GM19043 (cell line): Measurements from ENCODE around the gene DGKG.

Experiments used
- ATAC-seq: cut with Tn5 transposase; IDR thresholded peaks from one replicate; pipeline ENCODE4 v1.9.1; 2021; ENCODE audit warnings: low read depth; ENCODE audit not compliant: unreplicated experiment

DGKG gene

DNA sequence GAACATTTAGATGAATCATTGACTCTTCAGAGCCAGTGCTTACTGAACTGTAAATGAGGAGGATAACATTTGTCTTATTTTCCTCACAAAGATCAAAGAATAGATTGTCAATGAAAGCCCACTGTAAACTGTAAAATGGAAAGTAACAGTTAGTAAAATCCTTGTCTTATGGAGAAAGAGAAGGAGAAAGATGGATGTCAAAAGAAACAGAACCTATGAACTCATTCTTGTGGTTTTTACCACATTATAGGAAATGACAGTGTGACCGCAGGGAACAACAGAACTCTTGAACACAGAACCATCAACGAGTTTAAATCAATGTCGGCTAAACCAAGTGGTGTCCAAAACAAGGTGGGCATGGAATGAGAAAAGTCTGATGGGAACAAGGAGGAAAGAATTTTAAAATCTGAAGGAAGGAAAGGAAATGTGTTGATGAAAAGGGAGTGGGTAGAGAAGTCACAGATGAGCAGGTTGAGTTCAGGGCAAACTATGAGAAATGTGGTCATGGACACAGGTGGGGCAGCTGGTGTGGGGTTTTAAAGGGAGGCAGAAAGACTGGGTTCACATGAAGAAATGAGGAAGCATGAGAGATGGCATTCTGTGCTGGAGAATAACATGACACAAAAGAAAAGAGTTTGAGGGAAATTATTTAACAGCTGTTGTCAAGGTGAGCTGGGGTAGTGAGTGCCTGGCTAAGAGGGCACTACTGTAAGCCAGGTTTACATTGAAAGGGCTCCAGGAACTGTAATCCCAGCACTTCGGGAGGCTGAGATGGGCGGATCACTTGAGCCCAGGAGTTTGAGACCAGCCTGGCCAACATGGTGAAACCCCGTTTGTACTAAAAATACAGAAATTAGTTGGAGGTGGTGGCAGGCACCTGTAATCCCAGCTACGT is 210.7 kb downstream of the DGKG start:
- ATAC-seq: no peak

DNA sequence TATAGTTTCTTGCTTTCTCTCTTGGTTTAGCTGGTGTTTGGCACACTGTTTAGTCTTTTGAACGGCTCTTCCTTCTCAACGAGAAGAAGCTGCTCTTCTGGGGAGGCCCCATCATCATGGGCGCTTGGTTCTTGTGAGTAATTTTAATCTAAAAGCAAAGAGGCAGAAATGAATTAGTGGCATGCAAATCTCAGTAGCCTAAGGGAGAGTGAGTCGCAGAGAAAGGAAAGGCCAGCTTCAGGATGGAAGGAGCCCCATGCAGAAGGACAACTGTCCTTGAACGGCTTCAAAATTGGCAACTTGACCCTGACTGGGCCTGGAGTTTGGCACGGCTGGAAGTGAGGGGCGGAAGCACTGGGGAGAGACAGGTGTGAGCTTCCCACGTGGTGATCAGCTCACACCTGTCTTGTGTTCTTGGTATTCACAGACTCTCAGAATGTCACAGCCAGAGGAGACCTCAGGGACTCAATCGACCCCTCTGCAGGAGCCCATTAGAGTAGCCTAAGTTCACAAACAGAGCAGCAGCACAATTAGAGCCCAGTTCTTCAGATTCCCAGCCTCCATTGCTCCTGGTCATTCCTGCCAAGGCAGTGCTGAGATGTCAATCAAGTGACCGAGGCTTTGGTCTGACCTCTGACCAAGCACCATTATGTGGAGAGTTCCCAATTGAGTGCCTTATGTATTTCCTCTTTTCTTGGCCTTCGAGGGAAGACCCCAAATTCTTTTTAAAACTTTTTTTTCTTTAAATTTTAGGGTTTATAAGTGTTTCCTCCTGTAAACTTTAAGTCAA is 211.8 kb downstream of the DGKG start:
- ATAC-seq: no peak

DNA sequence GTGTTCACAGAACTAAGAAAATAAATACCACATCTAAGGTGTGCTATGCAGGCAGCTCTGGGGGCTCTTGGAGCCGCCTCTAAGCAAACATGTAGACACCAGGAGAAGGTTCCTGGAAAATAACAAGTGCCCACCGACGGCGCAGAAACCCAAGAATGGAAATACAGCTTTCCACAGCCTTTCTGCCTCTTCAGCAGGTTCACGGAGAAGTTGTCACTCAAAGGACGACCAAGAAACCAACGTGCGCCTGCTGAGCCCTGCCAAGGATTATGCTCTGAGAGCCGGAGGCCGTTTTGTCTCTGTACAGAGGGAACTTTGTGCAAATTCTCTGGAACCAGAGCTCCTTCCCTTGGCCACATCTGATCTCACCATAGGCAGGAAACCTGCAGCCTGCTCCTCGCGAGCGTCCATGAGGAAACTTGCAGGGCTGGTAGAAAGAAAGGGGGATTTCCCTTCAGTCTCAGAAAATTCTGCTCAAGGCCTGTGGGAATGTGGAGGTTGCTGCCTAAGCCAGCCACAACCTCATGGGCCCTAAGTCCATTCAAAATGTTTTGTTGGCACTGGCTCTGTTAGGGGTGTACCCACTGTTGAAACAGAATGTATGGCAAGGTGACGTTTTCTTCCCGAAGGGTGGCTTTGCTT is 212.6 kb downstream of the DGKG start:
- no peak for ATAC-seq

DNA sequence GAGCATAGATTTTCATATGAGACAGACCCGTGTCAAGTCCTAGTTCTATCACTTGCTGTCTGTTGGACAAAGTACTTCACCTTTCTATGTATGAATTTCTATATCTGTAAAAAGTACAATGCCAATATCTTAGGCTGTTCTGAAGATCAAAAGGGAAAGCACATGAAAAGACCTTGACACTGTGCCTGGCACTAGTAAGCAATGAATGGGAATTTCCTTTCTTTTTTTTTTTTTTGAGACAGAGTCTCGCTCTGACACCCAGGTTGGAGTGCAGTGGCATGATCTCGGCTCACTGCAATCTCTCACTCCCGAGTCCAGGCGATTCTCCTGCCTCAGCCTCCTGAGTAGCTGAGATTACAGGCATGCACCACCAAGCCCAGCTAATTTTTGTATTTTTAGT is 217.8 kb downstream of the DGKG start:
- no peak for ATAC-seq

DNA sequence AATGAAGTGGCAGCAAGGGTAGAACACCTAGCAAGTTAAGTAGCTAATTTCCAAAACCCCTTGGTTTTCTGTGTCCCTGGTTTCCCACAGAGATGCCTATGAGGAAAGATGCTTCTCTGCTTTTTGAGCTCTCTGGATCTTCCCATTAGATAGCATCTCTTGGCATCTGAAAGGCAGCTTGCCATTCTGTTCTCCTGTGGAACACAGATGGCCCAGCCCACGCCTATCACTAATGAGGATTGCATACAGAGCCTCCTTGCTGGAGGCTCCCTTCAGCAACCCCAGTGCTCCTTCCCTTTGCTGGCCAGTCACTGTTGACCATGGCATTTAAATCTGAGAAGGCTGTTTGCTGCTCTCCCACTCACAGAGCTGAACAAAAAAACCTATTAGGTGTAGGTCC is 218.8 kb downstream of the DGKG start:
- no peak for ATAC-seq

DNA sequence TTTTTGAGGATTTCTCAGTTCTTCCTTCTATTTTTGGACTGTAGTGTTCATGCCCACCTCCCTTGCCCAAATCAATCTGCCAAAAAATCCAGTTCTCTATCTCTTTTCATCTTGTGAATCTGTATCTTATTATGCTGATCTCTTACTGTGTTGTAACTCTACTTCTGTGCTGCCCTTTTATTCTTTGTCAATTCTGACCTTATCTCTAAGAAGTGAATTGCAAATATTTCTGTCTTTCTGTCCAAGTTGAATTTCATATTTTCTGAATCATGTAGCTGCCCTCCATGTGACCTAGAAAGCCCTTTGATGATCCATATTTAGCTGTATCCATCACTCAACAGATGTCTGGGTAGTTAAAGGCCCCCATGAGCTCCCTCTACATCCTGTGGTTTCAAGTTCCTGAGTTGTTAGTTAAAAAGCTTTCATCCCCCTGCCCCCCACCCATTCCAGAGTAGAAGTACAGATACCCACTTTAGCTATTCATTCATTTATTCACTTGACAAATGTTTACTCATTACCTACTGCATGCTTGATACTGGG is 219.6 kb downstream of the DGKG start:
- ATAC-seq: no peak

DNA sequence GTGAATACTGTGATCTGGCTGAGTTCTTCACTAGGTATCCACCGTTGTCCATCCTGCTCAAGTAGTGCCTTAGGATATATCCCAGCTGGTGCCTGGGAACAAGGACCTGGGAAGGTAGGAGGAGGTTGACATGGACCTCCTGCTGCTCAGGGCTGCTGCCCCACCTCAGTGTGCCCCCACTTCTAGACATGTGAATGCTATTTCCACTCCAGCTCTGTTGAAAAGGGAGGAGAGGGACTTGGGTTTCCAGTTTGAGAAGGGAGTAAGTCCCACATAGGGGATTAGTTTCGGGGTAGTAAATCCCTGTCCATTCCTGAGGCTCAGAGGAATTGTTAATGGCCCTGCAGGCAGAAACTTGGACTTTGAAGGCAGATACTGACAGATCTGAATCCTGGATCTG is 220.2 kb downstream of the DGKG start:
- ATAC-seq: no peak

DNA sequence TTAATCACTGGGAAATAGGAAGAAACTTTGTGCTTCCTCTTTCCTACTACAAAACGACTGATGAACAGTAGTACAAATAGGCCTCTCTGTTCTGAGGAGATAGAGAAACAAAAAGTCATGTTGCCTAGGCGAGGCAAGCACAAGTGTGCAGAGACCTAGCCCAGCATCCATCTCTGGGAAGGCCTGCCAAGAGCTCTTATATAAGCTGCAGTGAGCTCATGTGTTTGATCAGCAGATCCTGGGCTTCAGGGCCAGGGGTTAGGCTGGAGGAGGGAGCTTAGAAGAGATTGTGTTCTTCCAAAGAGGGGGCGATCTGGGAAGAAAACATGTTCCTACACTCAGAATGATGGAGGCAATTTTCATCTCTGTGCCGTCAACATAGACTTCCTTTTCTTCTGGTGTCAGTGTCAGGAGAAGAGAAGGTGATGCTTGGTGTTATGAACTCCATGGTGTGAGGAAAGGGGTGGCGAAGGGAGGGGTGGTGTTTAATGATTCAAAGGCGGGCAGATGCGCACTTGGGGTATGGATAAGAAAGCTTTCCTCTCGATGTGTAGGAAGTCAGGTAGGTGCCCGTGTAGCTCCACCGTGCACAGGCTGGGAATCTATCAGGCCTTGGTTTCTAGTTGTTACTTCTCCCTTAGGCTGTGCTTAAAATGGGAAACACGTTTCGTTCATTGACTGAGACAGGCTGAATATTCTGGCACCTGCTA is 223.6 kb downstream of the DGKG start:
- no peak for ATAC-seq

DNA sequence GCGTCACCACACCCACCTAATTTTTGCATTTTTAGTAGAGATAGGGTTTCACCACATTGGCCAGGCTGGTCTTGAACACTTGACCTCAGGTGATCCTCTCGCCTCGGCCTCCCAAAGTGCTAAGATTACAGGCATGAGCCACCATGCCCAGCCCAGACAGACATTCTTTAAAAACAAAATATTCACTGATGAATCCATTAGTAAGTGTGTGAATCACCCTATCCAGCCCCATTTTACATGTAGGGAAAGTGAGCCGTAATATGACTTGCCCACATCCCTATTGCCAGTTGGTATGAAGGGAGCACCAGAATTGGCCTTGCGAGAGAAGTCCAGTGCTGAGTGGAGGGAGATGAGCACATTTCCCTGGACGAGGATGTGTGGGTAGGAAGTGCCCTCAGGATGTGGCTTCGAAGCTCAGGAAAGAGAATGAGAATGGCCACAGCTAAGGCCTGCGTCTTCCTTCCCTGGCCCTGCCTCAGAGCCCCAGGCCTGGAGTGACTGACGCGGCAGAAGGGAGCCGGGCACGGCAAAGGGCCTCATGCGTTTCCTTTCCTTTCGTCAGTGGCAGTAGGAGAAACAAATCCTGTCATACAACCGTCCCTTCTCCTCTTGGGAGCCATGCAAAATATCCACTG is 224.9 kb downstream of the DGKG start:
- ATAC-seq: no peak

DNA sequence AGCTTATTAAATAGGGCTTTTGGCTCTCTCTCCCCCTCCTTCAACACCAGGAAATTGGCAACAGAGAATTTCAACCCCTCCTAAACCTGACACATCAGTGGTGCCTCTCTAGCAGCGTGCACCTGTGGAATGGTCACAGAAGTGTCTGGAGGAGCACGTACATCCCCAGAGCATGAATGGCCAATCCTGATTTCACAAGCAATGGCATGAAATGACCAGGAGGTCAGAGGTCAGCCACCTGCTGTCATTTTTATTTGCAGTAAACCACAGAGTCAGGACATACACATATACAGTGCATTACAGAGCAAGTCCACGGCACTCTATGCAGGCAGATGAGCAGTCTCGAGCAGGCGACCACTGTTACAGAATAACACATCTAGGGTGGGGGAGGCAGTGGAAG is 228.1 kb downstream of the DGKG start:
- no peak for ATAC-seq

DNA sequence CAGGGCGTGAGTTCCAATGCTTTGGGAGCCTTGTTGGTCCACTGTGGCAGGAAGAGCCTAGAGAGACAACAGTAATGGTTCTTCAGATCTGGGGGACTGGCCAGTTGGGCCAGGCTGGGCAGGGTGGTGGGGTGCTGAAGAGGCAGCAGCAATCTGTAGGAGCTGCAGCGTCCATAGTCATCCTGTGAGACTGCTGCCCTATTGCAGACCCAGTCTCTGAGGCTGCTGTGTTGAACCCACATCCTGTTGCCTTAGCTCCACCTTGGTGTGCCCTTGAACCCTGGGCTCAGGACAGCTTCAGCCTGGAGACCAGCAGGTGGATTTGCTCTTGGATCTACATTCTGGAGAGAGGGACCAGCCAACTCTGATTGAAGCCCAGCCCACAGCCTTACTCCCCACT is 229.5 kb downstream of the DGKG start:
- ATAC-seq: no peak

DNA sequence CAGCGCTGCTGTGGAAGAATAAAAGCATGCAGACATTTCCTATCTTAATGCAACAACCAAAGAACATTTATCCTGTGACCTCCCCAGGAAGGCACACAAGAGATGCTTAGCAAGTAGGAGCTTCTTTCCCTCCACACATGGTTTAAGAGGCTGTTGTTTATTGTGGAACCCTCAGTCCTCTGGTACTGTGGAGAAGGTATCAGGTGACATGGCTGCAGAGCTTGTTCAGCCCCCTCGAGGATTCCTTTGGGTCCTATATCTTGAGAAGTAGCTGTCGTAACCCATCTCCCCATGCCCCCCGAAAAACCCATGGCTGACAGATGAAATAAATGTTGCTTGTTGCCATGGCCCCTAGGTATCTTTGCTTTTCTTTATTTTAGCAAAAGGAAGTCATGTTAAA is 232.8 kb downstream of the DGKG start:
- no peak for ATAC-seq

DNA sequence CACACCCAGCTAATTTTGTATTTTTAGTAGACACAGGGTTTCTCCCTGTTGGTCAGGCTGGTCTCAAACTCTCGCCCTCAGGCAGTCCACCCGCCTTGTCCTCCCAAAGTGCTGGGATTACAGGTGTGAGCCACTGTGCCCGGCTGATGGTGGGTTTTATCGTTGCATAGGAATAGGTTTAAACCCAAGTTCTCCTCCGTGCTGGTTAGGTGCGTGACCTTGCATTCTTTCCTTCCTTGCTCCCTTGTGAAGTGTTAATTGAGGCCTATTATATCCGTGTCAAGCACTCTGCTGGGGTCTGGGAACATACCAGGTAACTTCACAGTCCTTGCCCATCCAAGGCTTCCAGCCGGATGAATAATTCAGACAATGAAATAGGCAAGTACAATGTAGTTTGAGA is 233.9 kb downstream of the DGKG start:
- ATAC-seq: no peak

DNA sequence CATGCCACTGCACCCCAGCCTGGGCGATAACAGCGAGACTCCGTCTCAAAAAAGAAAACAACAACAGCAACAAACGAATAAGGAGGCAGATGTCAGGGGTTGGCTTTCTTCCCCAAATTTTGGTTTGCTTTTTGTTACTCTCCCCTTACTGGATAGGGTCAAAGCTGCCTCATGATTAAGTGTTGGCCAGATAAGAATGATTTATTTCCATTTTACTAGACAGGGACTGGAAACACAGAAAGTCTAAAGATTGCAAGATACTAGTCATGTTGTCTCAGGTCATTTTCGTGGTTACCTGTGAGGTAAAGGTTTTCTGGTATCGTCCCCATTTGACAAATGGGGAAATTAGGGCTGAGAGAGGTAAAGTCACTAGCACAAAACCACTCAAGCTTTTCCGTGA is 234.6 kb downstream of the DGKG start:
- no peak for ATAC-seq

DNA sequence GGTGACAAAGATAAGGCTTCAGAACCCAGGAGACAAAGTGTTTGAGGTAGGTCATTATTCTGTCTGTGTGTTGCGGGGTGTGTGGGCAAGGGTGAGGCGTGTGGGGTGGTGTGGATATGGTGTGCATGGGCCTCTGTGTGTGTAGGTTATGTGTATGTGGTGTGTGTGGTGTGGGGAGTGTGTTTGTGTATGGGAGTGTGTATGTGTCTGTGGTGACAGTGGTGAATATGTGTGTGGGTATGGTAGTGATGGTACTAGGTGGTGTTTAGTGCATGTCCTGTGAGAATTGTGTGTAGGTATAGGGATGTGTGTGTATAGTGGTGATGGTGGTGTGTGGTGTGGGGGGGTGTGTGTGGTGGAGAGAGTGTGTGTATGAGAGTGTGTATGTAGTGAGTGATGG is 236.9 kb downstream of the DGKG start:
- ATAC-seq: no peak

DNA sequence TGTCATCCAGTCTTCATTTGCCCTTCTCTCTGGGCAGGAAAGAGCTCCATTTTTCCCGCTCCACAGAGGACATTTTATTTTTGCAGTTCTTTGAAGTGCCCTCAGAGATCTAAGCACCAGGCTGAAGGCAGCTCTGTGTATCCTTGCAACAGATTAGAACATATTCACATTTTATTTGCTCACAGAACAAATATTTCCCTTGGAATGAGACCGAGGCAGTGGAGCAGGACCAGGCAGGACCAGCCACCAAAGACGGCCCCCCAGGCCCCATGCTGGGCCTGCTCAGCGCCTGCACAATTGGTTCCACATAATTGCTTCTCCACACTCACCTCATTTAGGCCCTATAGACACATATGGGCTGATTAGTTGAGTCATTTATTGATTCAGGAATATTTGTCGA is 237.4 kb downstream of the DGKG start:
- no peak for ATAC-seq

DNA sequence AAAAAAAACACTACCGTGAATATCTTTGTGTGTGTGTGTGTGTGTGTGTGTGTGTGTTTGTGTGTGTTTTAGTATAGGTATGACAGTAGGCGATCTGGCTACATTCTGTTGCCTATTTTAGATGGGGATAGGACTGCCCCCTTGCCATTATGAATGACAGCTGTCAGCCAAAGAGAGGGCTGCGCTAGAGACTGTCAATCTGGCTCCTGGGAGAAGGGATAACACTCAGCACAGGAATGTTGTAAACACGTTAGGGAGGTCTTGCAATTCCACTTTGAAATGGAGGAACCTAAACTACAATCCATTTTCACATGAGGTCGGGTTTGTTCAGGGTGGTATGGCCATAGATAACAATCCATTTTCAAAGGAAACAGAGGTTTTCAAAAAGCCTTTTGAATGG is 239.0 kb downstream of the DGKG start:
- no peak for ATAC-seq

DNA sequence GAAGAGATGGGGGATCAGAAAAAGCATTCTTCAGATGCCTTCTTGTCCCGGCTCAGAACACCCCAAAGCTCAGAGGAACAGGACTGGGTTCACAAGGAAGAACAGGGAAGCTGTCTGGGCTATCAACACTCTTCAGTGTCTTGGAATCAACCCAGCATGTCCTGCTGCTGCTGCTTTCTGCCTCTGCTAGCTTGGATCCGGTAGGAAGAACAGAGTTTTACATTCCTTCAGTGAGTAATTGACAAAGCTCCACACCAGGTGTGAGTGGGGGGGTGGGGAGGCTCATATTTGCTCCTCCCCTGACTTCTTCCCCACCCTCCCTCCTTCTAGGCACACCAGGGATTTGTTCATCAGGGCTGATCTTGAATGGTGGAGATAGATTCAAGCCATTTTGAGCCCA is 240.1 kb downstream of the DGKG start:
- no peak for ATAC-seq

DNA sequence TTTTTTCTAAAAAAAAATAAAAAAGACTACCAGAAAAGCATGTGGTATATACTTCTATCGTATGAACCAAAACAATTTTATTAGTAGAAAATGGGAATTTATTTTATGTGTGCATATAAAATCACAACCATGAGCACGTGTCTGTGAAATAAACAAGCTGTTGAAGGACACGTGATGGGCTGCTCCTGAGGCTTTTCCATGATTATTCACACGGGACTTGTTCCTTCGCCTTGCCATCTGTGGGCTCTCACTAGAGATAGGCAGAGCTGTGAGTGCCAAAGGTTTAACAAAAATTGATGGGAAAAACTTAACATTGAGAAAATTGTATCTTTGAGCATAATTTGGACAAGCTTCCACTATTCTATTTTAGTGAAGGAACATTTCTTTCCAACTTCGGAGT is 240.8 kb downstream of the DGKG start:
- no peak for ATAC-seq

DNA sequence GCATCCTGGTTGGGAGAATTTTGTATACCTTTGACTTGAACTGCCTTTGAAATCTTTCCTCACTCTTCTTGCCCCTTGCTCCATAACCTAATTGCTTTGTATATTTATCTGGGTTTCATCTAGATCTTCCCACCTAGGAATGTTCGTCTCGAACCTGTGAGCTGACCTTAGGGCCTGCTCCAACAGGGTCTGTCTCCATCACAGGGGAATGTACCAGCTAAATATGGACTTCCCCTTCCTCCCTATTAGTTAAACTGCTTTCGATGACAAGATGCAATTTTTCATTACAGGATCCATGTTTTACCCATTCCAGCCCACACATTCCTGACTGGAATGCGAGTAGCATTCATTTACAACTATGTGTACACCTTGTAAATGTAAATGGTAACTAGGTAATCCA is 242.5 kb downstream of the DGKG start:
- no peak for ATAC-seq
